Measurements from ENCODE around the gene RHOBTB1.

RHOBTB1 gene

GRCh38 chr10:60957667-60958221, 13.8 kb upstream of the RHOBTB1 start:
- Histone ChIP-seq H3K4me1 (ENCODE audit: control insufficient read depth, insufficient read depth, low read length) (peaks cover 7% of the 10 kb centered on the region), H3K4me3 (ENCODE audit: low read depth, low read length) (no peak overlapping the region), H3K36me3 (ENCODE audit: control insufficient read depth in 2 of 2, insufficient read depth in 1 of 2, low read length in 2 of 2) (no peaks in the 10 kb centered on the region), H3K9me3 (ENCODE audit: control insufficient read depth, insufficient read depth, low read depth, low read length) (no peaks in the 10 kb centered on the region), H3K27ac (ENCODE audit: extremely low read depth, low read depth, low read length) (no peak overlapping the region)
- TF ChIP-seq ZNF112 (tag by site-specific recombination; IDR thresholded peaks at IDR 0.05) (no peak), ZNF792 (tag by site-specific recombination; IDR thresholded peaks at IDR 0.05) (no peak), ZNF174 (tag by site-specific recombination; IDR thresholded peaks at IDR 0.05) (no peak), ZFHX2 (tag by site-specific recombination; conservative IDR thresholded peaks at IDR 0.05) (no peak), ZNF426 (tag by site-specific recombination; IDR thresholded peaks at IDR 0.05) (no peak)
- ChIA-PET POLR2A (no interaction called here), CTCF (interaction anchor here (0.7 kb wide), 1 partner anchor 11 kb away, joined by 5 read pairs; no protein-coding TSS in a partner anchor)

GRCh38 chr10:60955957-60956425, 12.0 kb upstream of the RHOBTB1 start:
- H3K9me3 ChIP-seq (ENCODE audit: control insufficient read depth, insufficient read depth, low read depth, low read length) = no peaks in the 10 kb centered on the region
- peaks cover 14% of the 10 kb centered on the region for H3K4me1 ChIP-seq (ENCODE audit: control insufficient read depth, insufficient read depth, low read length)
- ChIA-PET CTCF (interaction anchor here (0.6 to 0.7 kb wide), 2 partner anchors 24 to 697 kb away, joined by 3 read pairs; no protein-coding TSS in a partner anchor), POLR2A (no interaction called here)
- H3K36me3 ChIP-seq (ENCODE audit: control insufficient read depth in 2 of 2, insufficient read depth in 1 of 2, low read length in 2 of 2) = no peaks in the 10 kb centered on the region
- H3K4me3 ChIP-seq (ENCODE audit: low read depth, low read length) = no peak overlapping the region
- H3K27ac ChIP-seq (ENCODE audit: extremely low read depth, low read depth, low read length) = no peak overlapping the region
- TF ChIP-seq PRDM10 (tag by site-specific recombination; IDR thresholded peaks at IDR 0.05) (peak; percentile 98), ZFP69B (tag by site-specific recombination; IDR thresholded peaks at IDR 0.05) (no peak), ZNF560 (tag by site-specific recombination; IDR thresholded peaks at IDR 0.05; ENCODE audit: borderline replicate concordance) (no peak), ZNF398 (tag by site-specific recombination; IDR thresholded peaks at IDR 0.05) (no peak), ATF2 (tag by site-specific recombination; IDR thresholded peaks at IDR 0.05; ENCODE audit: low read depth) (no peak), ZNF600 (tag by site-specific recombination; IDR thresholded peaks at IDR 0.05) (peak; percentile 69; the same call in 1 of the 2 replicates), ZNF26 (tag by site-specific recombination; IDR thresholded peaks at IDR 0.05) (no peak), ZNF302 (tag by site-specific recombination; IDR thresholded peaks at IDR 0.05; ENCODE audit: low read depth) (no peak)

Data from HEK293 (cell line).